Stimulated activated CD8-positive, alpha-beta memory T cell treated with anti-CD3 and anti-CD28 coated beads, Interleukin-4, amount 100 ng/mL, for 4 hours (primary cell): ENCODE measurements around the gene OTULIN.

Experiments used
- DNase-seq, 2 donors: peaks; one replicate each; pipeline ENCODE4 v3.0.0-alpha.2; 2020; ENCODE audit warnings: low read depth in 2 of 2, low spot score in 1 of 2

The OTULIN gene

GRCh38 chr5:14696057-14696456, 31.5 kb downstream of the OTULIN start:
- DNase-seq = no peak

DNA sequence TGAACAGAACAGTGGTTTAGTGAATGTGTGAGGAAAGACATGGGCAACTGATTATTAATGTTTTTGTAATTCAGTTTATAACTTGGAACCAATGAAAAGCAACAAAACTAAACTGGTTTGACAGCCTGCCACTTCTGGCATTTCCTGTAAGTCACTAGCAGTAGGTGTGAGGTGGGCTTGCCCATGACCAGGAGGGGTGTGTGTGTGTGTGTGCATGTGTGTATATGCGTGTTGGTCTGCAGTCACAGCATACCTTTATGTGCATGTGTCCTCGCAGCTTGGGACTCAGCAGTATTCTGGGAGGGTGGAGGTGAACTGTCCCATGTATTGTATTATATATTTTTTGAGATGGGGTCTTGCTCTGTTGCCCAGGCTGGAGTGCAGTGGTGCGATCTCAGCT, 32.3 kb downstream of the OTULIN start:
- DNase-seq = no peak

DNA sequence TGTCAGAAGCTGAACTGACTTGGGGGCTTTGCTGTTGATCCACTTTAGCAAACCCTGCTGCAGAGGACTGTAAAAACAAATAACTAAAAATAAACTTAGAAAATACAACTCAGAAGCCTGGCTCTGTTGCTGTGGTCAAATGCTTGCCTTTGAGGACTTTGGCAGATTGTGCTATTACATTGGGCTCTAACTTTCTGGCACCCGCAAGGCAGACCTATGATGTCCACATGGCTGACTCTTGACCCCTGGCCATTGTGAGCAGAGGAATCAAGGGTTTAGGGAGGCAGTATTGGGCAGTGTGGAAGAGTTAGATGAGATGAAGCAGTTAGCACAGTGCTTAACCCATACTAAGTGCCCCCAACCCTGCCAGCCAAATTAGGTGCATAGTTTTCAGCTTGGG, 34.0 kb downstream of the OTULIN start:
- no peak for DNase-seq

DNA sequence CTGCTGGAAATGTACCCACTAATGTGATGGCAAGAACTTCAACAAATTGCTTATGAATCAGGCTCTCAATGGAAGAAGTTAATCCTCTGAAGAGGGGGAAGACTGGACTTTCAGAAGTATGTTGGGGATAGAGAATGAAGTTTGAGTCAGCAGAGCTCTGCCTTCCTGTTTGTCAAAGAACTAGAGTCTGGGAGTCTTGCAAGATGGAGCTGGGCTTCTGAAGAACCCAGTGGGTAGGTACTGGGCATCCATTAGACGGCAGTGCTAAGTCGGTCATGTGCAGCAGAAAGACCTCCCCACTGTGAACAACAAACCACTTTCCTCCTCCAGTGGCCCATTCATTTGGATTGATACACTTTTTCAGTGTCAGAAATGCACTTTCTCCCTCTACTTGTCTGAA, 34.6 kb downstream of the OTULIN start:
- no peak for DNase-seq

GRCh38 chr5:14699807-14700400, 35.4 kb downstream of the OTULIN start:
- DNase-seq = no peak

DNA sequence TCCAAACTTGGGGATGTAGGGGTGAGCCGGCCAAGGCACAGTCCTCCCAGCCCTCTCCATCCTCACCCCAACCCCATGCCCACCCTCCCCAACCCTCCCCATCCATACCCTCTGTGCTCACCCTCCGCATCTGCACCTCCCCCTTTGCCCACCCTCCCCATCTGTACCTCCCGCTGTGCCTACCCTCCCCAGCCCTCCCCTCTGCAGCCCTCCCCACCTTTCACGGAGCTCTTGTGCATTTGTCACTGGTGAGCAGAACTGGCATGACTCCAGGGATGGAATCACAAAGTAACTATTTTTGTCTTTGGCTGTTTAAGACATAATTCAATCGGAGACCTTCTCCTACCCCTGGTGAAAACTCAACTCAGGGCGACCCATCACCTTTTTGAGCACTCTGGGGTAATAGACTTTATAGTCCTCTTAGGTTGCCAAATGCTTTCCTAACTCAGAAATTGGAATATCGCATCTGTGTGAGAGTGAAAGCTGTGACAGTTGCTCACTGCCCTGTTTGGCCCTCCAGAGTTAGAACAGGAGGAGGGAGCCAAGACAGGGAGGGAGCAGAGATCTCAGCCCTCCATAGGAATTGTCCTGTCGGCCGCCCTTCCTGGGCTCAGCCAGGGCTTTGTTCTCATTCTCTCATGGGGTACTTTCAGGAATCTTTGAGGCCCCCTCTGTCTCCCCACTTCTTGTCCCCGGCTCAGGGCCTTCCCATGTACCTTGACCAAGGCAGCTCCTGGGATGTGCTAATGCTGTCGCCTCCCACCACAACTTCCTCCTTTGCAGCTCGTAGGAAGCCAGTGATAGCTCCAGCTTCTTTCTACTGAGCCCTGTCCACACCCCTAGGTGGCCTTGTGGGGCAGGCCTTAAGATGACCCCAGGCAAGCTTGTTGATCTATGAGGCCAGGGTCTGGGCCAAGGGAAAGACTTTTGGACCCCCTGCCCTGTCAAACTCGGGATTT, 36.2 kb downstream of the OTULIN start:
- DNase-seq = no peak

- no peak for DNase-seq
Measured at GRCh38 chr5:14701556-14701955, 37.0 kb downstream of the OTULIN start.

DNA sequence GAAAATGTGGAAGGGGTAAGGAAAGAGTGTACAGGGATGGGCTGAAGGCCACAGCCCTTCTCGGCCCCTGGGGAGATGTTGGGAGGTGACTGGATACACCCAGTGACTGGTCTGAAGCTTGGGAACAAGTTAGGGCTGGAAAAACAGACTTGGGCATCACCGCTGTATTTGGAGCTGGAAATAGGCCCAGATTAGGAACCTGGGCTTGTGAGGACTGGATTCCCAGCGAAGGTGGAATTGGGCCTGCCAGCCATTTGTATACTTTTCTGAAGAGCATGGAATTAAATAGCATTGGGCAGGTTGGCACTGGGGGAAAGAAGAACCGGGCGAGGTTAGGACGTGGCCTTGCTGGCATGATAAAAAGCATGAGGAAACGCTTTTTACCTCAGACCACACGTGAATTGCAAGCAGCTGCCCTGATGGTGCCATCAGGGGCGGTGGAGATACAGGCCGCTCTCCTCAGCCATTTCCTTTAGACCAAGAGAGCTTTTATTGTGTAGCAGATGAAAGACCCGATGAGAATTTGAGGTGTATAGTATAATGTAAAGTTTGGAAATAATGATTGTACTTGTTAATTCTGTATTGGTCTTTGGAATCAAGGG, 37.8 kb downstream of the OTULIN start:
- DNase-seq = no peak

DNA sequence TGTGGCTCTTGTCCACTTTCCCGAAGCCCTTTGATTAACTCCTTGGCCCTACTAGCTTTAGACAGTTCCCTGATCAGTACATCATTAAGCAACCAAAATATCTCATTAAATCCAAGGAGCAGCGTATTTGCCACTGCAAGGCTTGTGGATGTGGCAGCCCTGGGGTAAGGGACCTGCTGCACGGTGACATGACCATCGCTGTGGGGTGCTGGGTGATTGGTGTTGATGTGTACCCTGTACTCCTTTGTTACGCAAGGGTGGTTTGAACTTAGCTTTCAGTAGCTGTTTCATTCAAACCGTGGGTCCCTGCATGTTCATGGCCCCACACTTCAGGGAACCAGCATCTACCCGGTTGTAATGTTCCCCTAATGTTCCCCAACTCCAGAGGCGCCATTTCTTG, 41.0 kb downstream of the OTULIN start:
- DNase-seq = no peak

GRCh38 chr5:14706615-14707021, 42.1 kb downstream of the OTULIN start:
- DNase-seq = no peak

- no peak for DNase-seq
Measured at GRCh38 chr5:14707811-14708390, 43.4 kb downstream of the OTULIN start.

- no peak for DNase-seq
Measured at GRCh38 chr5:14708551-14708950, 44.0 kb downstream of the OTULIN start.

GRCh38 chr5:14710313-14710994, 45.9 kb downstream of the OTULIN start:
- no peak for DNase-seq

GRCh38 chr5:14712131-14712530, 47.6 kb downstream of the OTULIN start:
- DNase-seq = no peak

- no peak for DNase-seq
Measured at GRCh38 chr5:14712666-14713065, 48.1 kb downstream of the OTULIN start.

DNA sequence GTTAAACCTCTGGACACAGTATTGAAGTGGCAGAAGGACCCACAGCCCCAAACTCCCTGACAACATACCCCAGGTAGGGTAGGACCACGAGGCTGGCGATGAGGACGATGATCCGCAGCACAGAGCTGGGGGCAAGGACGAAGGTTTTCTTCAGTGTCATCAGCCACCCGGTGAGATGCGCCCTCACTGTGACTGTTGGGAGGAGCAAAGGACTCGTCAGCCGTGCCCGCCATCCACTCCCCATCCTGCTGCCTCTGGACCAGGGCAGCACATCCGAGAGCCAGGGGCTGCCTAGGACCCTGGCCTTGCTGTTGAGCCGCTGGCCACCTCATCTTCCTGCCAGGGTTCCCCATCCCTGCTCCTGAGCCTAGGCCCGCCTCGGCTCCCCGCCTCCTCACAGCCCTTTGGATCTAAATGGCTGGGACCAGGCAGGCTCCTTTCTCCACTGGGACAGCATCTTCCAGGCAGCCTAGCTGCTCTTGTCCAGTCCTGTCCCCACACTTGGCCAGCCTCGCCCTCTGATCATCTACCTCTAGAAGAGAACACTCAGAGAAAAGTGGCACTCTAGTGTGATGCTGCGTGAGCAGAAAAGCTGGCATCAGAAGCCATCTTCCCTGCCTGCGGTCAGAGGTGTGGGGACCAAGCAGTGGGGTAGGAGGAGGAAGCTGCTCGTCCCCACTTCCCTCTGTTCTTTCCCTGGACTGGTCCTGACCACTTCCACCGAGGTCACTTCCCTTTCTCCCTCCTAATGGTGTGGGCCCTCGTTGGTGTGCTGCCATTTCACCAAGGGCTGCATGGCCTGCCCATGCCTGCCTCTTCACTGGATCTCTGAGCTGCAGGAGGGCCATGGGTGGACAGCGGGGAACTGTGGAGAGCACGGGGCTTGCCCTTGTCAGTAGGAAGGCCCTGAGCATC, 49.2 kb downstream of the OTULIN start:
- DNase-seq = no peak

- no peak for DNase-seq
Measured at GRCh38 chr5:14714706-14715105, 50.2 kb downstream of the OTULIN start.

- no peak for DNase-seq
Measured at GRCh38 chr5:14715481-14715880, 51.0 kb downstream of the OTULIN start.

DNA sequence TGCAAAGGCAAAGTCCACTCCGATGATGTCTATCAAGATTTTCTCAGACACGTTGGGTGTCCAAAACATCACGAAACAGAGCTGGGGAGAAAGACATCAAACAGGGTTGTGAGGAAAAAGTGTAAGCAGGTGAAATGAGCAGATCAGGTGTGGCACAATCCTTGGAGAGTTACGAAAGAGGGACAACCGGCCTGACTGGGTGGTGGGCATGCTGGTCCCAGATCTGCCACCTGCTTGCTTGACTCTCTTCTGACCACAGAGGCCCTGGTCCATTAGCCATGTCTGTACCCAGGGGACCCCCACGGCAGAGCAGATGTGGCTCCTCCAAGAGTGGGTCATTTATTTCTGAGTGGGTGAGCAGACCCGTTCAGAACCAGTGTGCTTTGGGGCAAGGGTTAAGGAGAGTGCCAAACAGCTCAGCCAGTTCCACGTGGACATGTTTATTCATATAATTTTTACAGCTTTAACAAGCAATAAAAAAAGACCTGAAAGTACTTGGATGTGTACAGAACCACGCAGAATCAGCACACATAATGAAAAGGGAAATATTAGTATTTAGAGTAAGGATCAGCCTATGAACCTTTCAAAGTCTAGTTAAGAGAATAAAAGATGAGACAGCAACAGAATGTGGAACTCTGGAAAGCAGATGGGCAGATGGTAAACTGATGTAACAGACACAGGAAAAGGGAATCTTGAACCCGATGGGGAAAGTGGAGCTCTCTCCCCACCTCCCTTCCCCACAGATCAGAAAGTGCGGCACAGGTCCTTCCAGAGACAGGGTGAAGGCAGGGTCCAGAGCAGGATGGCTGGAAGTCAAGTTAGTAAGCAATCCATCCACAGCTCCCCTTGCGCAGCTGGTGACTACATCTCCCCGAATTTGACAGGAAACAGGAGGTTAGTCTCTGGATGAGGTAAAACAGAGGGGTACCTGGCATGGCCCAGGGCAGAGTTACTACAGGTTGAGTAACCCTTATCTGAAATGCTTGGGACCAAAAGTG, 52.5 kb downstream of the OTULIN start:
- DNase-seq = no peak
